Subcutaneous adipose tissue (tissue), 4 donors: Measurements from ENCODE around the gene TNFAIP2. TPM values are rescaled to one million over a fixed set of nuclear protein-coding genes. Genes with fewer than 3 reads are reported as not detected.

Experiments used
- CTCF ChIP-seq: fragments of 450-650 bp; IDR thresholded peaks from one replicate; pipeline ENCODE4 v1.5.1; 2016; ENCODE audit warnings: low read depth, mild to moderate bottlenecking, control low read depth, antibody characterized with exemption, moderate library complexity
- total RNA-seq, 4 donors: library from RNA; depleted of rRNA; stranded (reverse); fragments of >200 nt; gene quantifications; one replicate each; pipeline ENCODE4 v1.1.0, GENCODE V29; 2016

The TNFAIP2 gene, protein sequence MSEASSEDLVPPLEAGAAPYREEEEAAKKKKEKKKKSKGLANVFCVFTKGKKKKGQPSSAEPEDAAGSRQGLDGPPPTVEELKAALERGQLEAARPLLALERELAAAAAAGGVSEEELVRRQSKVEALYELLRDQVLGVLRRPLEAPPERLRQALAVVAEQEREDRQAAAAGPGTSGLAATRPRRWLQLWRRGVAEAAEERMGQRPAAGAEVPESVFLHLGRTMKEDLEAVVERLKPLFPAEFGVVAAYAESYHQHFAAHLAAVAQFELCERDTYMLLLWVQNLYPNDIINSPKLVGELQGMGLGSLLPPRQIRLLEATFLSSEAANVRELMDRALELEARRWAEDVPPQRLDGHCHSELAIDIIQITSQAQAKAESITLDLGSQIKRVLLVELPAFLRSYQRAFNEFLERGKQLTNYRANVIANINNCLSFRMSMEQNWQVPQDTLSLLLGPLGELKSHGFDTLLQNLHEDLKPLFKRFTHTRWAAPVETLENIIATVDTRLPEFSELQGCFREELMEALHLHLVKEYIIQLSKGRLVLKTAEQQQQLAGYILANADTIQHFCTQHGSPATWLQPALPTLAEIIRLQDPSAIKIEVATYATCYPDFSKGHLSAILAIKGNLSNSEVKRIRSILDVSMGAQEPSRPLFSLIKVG
- total RNA-seq: 100 to 1,000 TPM in 1 of 4 donors, 10 to 100 TPM in 3; 54.7 to 145 (median 65.4) TPM

GRCh38 chr14:103122947-103123633 lies at the start of gene TNFAIP2:
TSS of gene TNFAIP2 (plus strand) at chr14:103123461. CDS start at chr14:103126458, 2,997 bp downstream.
- TF ChIP-seq CTCF: no peak

- no peak for TF ChIP-seq CTCF
Observed at GRCh38 chr14:103073876-103074728, 49.2 kb upstream of the TNFAIP2 start.

GRCh38 chr14:103074729-103075367 lies 48.4 kb upstream of the TNFAIP2 start:
- TF ChIP-seq CTCF: no peak

DNA sequence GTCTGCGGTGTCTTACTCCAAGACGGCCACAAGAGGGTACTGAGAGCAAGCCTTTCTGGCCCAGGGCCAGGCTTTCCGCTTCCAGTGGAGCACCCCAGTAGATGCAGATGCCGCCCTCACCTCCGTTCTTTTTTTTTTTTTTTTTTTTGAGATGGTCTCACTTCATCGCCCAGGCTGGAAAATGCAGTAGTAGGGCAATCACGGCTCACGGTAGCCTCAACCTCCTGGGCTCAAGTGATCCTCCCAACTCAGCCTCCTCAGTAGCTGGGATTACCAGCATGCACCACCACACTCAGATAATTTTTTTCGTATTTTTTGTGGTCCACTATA lies 44.9 kb upstream of the TNFAIP2 start:
- TF ChIP-seq CTCF: no peak

GRCh38 chr14:103078860-103079587 lies 44.2 kb upstream of the TNFAIP2 start:
- TF ChIP-seq CTCF: no peak

DNA sequence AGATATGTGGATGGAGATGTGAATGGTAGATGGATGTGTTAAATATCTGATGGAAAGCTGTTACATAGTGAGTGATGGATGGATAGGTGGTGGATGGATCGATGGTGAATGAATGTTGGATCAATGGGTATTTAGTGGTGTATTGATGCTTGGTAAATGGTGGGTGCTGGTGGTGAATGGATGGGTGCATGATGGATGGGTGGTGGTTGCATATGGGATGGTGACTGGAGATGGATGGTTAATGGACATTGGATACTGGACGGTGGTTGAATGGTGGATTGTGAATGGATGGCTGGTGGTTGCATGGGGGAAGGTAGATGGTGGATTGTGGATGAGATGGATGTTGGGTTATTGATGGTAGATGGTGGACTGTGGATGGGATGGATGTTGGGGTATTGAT lies 41.3 kb upstream of the TNFAIP2 start:
- no peak for TF ChIP-seq CTCF
